Stimulated activated naive CD8-positive, alpha-beta T cell treated with anti-CD3 and anti-CD28 coated beads, Interleukin-15, amount 100 ng/mL, for 72 hours (primary cell): ENCODE measurements around the gene ZNF630.
"Not testable (repeated sequence)": the region's sequence is repeated elsewhere in the genome, so short reads cannot be mapped to it uniquely, and the experiment has no call there.

Experiments
- ATAC-seq: fragments of 150-1000 bp; cut with Tn5 transposase; 2 replicates; pipeline ENCODE4 v1.10.0; 2021; ENCODE audit warnings: mild to moderate bottlenecking, moderate library complexity
- DNase-seq, 2 donors: peaks; one replicate each; pipeline ENCODE4 v3.0.0; 2021 to 2022
- H3K27ac Mint-ChIP-seq, 2 donors: one replicate each; pipeline ENCODE4 v1.8.0; 2022; ENCODE audit warnings: mild to moderate bottlenecking in 2 of 2, mixed read lengths in 2 of 2, moderate library complexity in 2 of 2
- H3K27me3 Mint-ChIP-seq: one replicate; pipeline ENCODE4 v1.8.0; 2022; ENCODE audit warnings: mixed read lengths
- H3K4me1 Mint-ChIP-seq: one replicate; pipeline ENCODE4 v1.8.0; 2022; ENCODE audit warnings: mild to moderate bottlenecking, mixed read lengths
- H3K4me3 Mint-ChIP-seq, 2 donors: one replicate each; pipeline ENCODE4 v1.8.0; 2022; ENCODE audit warnings: mild to moderate bottlenecking in 2 of 2, mixed read lengths in 2 of 2, moderate library complexity in 1 of 2
- H3K9me3 Mint-ChIP-seq, 2 donors: one replicate each; pipeline ENCODE4 v1.8.0; 2022; ENCODE audit warnings: mixed read lengths in 2 of 2

ZNF630 gene

DNA sequence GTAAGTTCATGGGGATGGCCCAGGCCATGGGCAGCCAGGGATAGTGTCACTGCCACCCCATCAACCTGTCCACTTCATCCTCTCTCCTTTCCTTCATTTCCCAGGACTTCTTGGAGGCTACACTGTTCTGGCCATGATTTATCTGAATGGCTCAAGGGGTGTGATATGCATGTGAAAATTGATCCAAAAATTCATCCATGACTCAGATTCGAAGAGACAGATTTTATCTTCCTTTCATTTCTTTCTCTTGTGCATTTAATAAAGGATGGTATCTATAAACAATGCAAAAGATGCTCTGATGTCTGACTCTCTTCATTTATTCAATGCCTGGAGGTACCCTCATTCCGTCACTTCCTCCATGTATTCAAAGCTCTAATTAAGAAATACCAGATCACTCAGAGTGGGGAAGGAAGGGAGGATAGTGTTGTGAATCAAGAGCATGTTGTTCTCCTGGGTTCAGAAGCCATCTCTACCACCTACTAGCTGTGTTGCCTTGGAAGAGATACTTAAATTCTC lies 61.9 kb downstream of the ZNF630 start:
- ATAC-seq, H3K4me1 Mint-ChIP-seq, H3K27ac Mint-ChIP-seq, DNase-seq, H3K4me3 Mint-ChIP-seq, H3K9me3 Mint-ChIP-seq, H3K27me3 Mint-ChIP-seq: not testable (repeated sequence)
